ENCODE results near the gene MEGF6. TPM values are rescaled to one million over a fixed set of nuclear protein-coding genes. Genes with fewer than 3 reads are reported as not detected.
A peak's percentile ranks its signal among the peaks of the same experiment; 100 is the strongest.

MEGF6 gene
- total and polyA plus RNA-seq, 9 of the 15 experiments (the other 6 are each of a cell fraction or from before 2014, with no cell fraction given): 0.03 to 1.7 (median 0.24) TPM; not detected in 3

GRCh38 chr1:3603571-3604467 lies 7.5 kb downstream of the MEGF6 start:
- peaks cover 5 to 71% of the 10 kb centered on the region in 2 experiments; a peak in 3 of 5 replicates for H3K27me3 ChIP-seq (ENCODE audit: control insufficient read depth in 2 of 2, insufficient read depth in 2 of 2, low read length in 2 of 2)
- FAIRE-seq: no peak
- CTCF ChIA-PET (ENCODE audit: low intra/inter-chr PET ratio): no interaction called here
- peaks cover 14% of the 10 kb centered on the region for H4K20me1 ChIP-seq (replicated peaks; ENCODE audit: control insufficient read depth, insufficient read depth, low read length)
- no peak overlapping the region for H3K27ac ChIP-seq (ENCODE audit: extremely low read depth, low read depth, low read length)
- peak; percentile 3 for ATAC-seq
- no peak overlapping the region for H2AFZ ChIP-seq (ENCODE audit: low read depth, low read length)
- intact Hi-C loops (cut with micrococcal nuclease) (no loop called here), in situ Hi-C loops (cut with MboI) (no loop called here)
- POLR2A ChIA-PET: no interaction called here
- no peak overlapping the region; a peak in 1 of 4 replicates for H3K9ac ChIP-seq (ENCODE audit: insufficient read depth in 1 of 2, low read depth in 2 of 2, low read length in 2 of 2)
- no peak for TF ChIP-seq HNRNPL (IDR thresholded peaks at IDR 0.05; ENCODE audit: low read depth, low read length)
- no peak for TF ChIP-seq SAP30 (IDR thresholded peaks at IDR 0.05; ENCODE audit: borderline replicate concordance, insufficient read depth, low read depth, low read length, poor library complexity, severe bottlenecking)
- TF ChIP-seq NFIC (IDR thresholded peaks at IDR 0.05): peak; percentile 63
- peak; percentile 70 for TF ChIP-seq RBFOX2 (IDR thresholded peaks at IDR 0.05; ENCODE audit: low read depth, low read length)
- TF ChIP-seq MITF (IDR thresholded peaks at IDR 0.05): no peak
- peak; percentile 53 for TF ChIP-seq POLR2G (IDR thresholded peaks at IDR 0.05; ENCODE audit: low read depth, low read length)
- TF ChIP-seq POLR3G (IDR thresholded peaks at IDR 0.05; ENCODE audit: extremely low read depth, insufficient read length, insufficient replicate concordance): no peak
- TF ChIP-seq CEBPB (tag; IDR thresholded peaks at IDR 0.05): no peak
- no peak for TF ChIP-seq SIN3A (IDR thresholded peaks at IDR 0.05; ENCODE audit: borderline replicate concordance in 2 of 2, control insufficient read depth in 1 of 2, low read depth in 2 of 2, low read length in 2 of 2)
- TF ChIP-seq HMGN3 (IDR thresholded peaks at IDR 0.05; ENCODE audit: borderline replicate concordance, extremely low read depth, insufficient read length, low read depth, low read length): peak; percentile 19
- no peak for TF ChIP-seq PBX2 (CRISPR knock-in tag; IDR thresholded peaks at IDR 0.05; ENCODE audit: low read depth)
- no peak for TF ChIP-seq PBX2 (tag; conservative IDR thresholded peaks at IDR 0.05; ENCODE audit: low read depth)
- no peak for TF ChIP-seq RHOXF2B (CRISPR knock-in tag; conservative IDR thresholded peaks at IDR 0.05)
- TF ChIP-seq GABPB1 (CRISPR knock-in tag; IDR thresholded peaks at IDR 0.05): 0 out of 2 replicates have a peak, but pooled peaks have one; percentile 19
- no peaks in the 10 kb centered on the region for H3K9me1 ChIP-seq (ENCODE audit: control insufficient read depth, insufficient read depth, low read length)
- no peak overlapping the region for H3K4me2 ChIP-seq (ENCODE audit: insufficient read depth, low read length)
- H3K4me3 ChIP-seq: no peak overlapping the region; the same call in 1 of the 2 replicates
- H3K36me3 ChIP-seq (ENCODE audit: control insufficient read depth, insufficient read depth, low read length): no peaks in the 10 kb centered on the region
- WGBS (ENCODE audit: insufficient coverage, low coverage, missing lambda C conversion rate): 15% methylated on average over 28 of the region's 29 CpGs
- DNase-seq (ENCODE audit: extremely low read depth in 1 of 4, low spot score in 3 of 4): no peak
- H3K4me1 ChIP-seq (replicated peaks in 1 of 2; ENCODE audit: control insufficient read depth in 2 of 2, insufficient read depth in 2 of 2, low read length in 2 of 2): peaks cover 6 to 42% of the 10 kb centered on the region in 2 experiments; a peak in 3 of 5 replicates
- no peaks in the 10 kb centered on the region for H3K79me2 ChIP-seq (ENCODE audit: control insufficient read depth, insufficient read depth, low read length)
- no peaks in the 10 kb centered on the region for H3K9me3 ChIP-seq (replicated peaks; ENCODE audit: control insufficient read depth, insufficient read depth, low read depth, low read length)
- BruUV-seq (replicated peaks): no TSS peak

All from K562 (cell line).